ENCODE results near the gene PMVK. TPM values are rescaled to one million over a fixed set of nuclear protein-coding genes. Genes with fewer than 3 reads are reported as not detected.
A peak's percentile ranks its signal among the peaks of the same experiment; 100 is the strongest.
"Not testable (repeated sequence)": the region's sequence is repeated elsewhere in the genome, so short reads cannot be mapped to it uniquely, and the experiment has no call there.

The PMVK gene
- total RNA-seq: 10 to 100 TPM; 33.4 to 34.0 TPM
- long read RNA-seq, transcript PMVK-201 (5 exons, 1,280 nt): major isoform, 63 of 68 reads
- long read RNA-seq, partial matches to known transcripts: 4 of 68 reads
- long read RNA-seq, other reads (novel, unspliced or antisense): 1 of 68 reads

- DNase-seq (peak; percentile 97 to 98), ATAC-seq (peak; percentile 81)
- intact Hi-C loops (cut with DNase I, micrococcal nuclease): no loop called here
Measured at GRCh38 chr1:154936555-154937084, at the start of gene PMVK. PMVK (minus strand) TSS chr1:154936719; CDS start chr1:154936685, 34 bp downstream.

GRCh38 chr1:154983776-154984466, 47.4 kb upstream of the PMVK start:
- DNase-seq (no peak), ATAC-seq (peak; percentile 15)
- intact Hi-C loops (cut with DNase I, micrococcal nuclease): no loop called here

GRCh38 chr1:154982897-154983648, 46.6 kb upstream of the PMVK start, which contains the start of gene FLAD1:
FLAD1 (plus strand) TSS chr1:154983344; CDS start chr1:154983695, 351 bp downstream.
- ATAC-seq (peak; percentile 99), DNase-seq (peak; percentile 95 to 98)
- intact Hi-C loops (cut with DNase I, micrococcal nuclease): no loop called here

- ATAC-seq: no peak
- intact Hi-C loops (cut with DNase I, micrococcal nuclease): no loop called here
Measured at GRCh38 chr1:154982341-154982740, 45.8 kb upstream of the PMVK start.

GRCh38 chr1:154978360-154978759, 41.8 kb upstream of the PMVK start:
- DNase-seq (no peak), ATAC-seq (no peak)
- intact Hi-C loops (cut with DNase I, micrococcal nuclease): no loop called here

More at GRCh38 chr1:154982341-154982740, 45.8 kb upstream of the PMVK start:
- DNase-seq: no peak

- intact Hi-C loops (cut with DNase I, micrococcal nuclease); ATAC-seq; DNase-seq: not testable (repeated sequence)
Measured at GRCh38 chr1:154977762-154978161, 41.2 kb upstream of the PMVK start.

GRCh38 chr1:154975409-154976059, 39.0 kb upstream of the PMVK start:
- intact Hi-C loops (cut with DNase I, micrococcal nuclease): no loop called here
- ATAC-seq (peak; percentile 14), DNase-seq (peak; percentile 82 to 84)

- intact Hi-C loops (cut with DNase I, micrococcal nuclease): no loop called here
- DNase-seq: peak; percentile 94 to 95
- peak; percentile 48 for ATAC-seq
Measured at GRCh38 chr1:154974808-154975408, 38.4 kb upstream of the PMVK start.

- DNase-seq: peak; percentile 97 to 99
- ATAC-seq: peak; percentile 78
- intact Hi-C loops (cut with DNase I, micrococcal nuclease): no loop called here
Measured at GRCh38 chr1:154974102-154974807, 37.7 kb upstream of the PMVK start, which contains the start of gene CKS1B. CKS1B (plus strand) TSS chr1:154974681; CDS start chr1:154974746, 65 bp downstream.

GRCh38 chr1:154973344-154974101, 37.0 kb upstream of the PMVK start:
- peak; percentile 99 for DNase-seq
- intact Hi-C loops (cut with DNase I, micrococcal nuclease): no loop called here
- peak; percentile 69 for ATAC-seq

GRCh38 chr1:154972517-154973343, 36.2 kb upstream of the PMVK start:
- ATAC-seq (peak; percentile 2), DNase-seq (peak; percentile 49 to 81)
- intact Hi-C loops (cut with DNase I, micrococcal nuclease): no loop called here

- ATAC-seq (no peak), DNase-seq (no peak)
- intact Hi-C loops (cut with DNase I, micrococcal nuclease): no loop called here
Measured at GRCh38 chr1:154972213-154972516, 35.6 kb upstream of the PMVK start.

GRCh38 chr1:154971341-154971998, 35.0 kb upstream of the PMVK start:
- intact Hi-C loops (cut with DNase I, micrococcal nuclease): no loop called here
- ATAC-seq: no peak
- peak in 1 of 2 donors; percentile 69 for DNase-seq

- ATAC-seq: no peak
- DNase-seq: peak; percentile 77 to 92
- intact Hi-C loops (cut with DNase I, micrococcal nuclease): no loop called here
Measured at GRCh38 chr1:154970631-154971340, 34.3 kb upstream of the PMVK start, which contains the start of gene SHC1. SHC1 (minus strand) TSS chr1:154970747; CDS start chr1:154970526, 221 bp downstream.

- no peak for ATAC-seq
- no peak for DNase-seq
- intact Hi-C loops (cut with DNase I, micrococcal nuclease): loop anchor here in 1 of 2 donors (10.0 kb wide), 1 partner anchor 45 kb away; no protein-coding TSS in a partner anchor
Measured at GRCh38 chr1:154969860-154970452, 33.4 kb upstream of the PMVK start.

Data from left colon (tissue), 2 donors.